Astrocyte of the cerebellum (primary cell): ENCODE results near the gene GYPE.
"Not testable (repeated sequence)": the region's sequence is repeated elsewhere in the genome, so short reads cannot be mapped to it uniquely, and the experiment has no call there.

Source experiments
- DNase-seq: peaks from one replicate; pipeline ENCODE4 v3.0.0-alpha.2; 2011; ENCODE audit warnings: low read depth
- H3K4me3 ChIP-seq: 2 replicates; pipeline ENCODE4 v1.5.1; 2011; ENCODE audit warnings: mild to moderate bottlenecking, low read depth, low read length, moderate library complexity
- CTCF ChIP-seq: IDR thresholded peaks from 2 replicates; pipeline ENCODE4 v1.5.1; 2012; ENCODE audit warnings: low read length, low read depth, moderate library complexity, mild to moderate bottlenecking; ENCODE audit errors: missing control alignments
- in situ Hi-C: cut with HindIII; loops from 2 replicates; pipeline ENCODE4 v1.10.0; 2017; ENCODE audit warnings: low sequenced_read_pairs

GYPE gene

GRCh38 chr4:143905440-143905839, at the start of gene GYPE:
Gene GYPE, minus strand, starts transcription at chr4:143905559. Its CDS starts 52 bp downstream, at chr4:143905507.
- DNase-seq, in situ Hi-C loops, H3K4me3 ChIP-seq: not testable (repeated sequence)

GRCh38 chr4:143951458-143951972, 46.2 kb upstream of the GYPE start:
- DNase-seq, in situ Hi-C loops, H3K4me3 ChIP-seq: not testable (repeated sequence)

- DNase-seq, in situ Hi-C loops, H3K4me3 ChIP-seq: not testable (repeated sequence)
These were observed 45.6 kb upstream of the GYPE start for GRCh38 chr4:143950967-143951366.

DNA sequence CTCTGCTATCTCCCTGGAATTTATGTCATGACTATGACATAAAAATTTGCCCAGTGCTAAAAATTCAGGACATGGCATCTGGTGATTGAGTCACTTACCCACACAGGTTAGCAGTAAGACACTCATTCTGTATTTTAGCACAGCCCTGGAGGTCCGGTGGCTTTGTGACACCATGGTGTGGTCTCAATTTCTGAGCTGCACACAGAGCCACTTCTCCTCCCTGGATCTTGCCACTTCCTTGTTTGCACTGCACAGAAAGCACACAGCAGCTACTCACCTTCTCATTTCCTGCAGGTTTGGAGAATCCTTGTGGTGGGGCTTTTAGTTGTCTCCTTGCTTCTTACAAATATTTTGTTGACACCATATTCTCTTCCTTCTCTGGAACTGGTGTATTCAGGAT, 44.8 kb upstream of the GYPE start:
- in situ Hi-C loops, DNase-seq, H3K4me3 ChIP-seq: not testable (repeated sequence)

- in situ Hi-C loops, H3K4me3 ChIP-seq, DNase-seq: not testable (repeated sequence)
These were observed 42.1 kb upstream of the GYPE start for GRCh38 chr4:143947493-143947892.

DNA sequence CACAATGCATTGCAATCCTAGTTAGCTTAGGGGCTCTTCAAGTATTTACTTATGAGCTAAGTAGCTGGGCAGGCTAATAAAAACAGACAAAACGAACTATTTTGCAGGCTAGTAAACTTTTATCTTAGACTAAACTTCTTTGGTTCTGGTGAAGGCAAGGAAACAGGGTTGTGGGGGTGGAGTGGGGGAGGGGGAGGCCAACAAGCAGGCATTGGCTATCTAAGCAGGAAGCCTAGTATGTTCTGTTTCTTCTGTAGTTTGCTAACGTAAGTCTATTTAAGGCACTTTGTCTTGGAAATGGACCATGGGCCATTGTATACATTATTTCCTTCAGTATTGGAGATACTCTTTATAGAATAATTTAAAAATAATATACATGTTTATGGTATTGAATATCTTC, 35.3 kb upstream of the GYPE start:
- in situ Hi-C loops, H3K4me3 ChIP-seq, DNase-seq: not testable (repeated sequence)

GRCh38 chr4:143939528-143939927, 34.2 kb upstream of the GYPE start:
- no peak for DNase-seq
- no peak overlapping the region for H3K4me3 ChIP-seq
- in situ Hi-C loops: no loop called here
- no peak for TF ChIP-seq CTCF

- H3K4me3 ChIP-seq, in situ Hi-C loops, DNase-seq: not testable (repeated sequence)
These were observed 33.5 kb upstream of the GYPE start for GRCh38 chr4:143938890-143939289.

DNA sequence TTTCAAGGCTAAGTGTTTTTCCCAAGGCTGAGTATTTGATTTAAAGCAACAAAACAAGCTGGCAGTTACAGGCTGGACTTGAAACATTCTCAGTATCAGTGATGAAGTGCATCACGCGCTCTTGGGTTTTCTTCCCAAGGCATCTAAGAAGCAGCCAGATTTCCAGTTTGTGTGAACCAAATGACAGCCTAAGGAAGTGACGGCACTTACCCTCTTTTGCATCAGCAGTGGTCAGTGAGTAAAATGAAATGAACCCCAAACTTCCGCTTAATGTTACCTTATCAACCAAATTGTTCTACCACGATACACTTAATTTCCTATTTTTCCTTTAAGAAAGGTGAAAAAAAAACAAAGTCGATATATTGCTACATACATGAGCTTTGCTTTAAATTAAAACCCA, 15.8 kb upstream of the GYPE start:
- H3K4me3 ChIP-seq: no peak overlapping the region
- in situ Hi-C loops: no loop called here

GRCh38 chr4:143916485-143916884, 11.1 kb upstream of the GYPE start:
- DNase-seq, in situ Hi-C loops, H3K4me3 ChIP-seq: not testable (repeated sequence)

More for the DNA sequence above, 15.8 kb upstream of the GYPE start:
- TF ChIP-seq CTCF: no peak
- DNase-seq: no peak

DNA sequence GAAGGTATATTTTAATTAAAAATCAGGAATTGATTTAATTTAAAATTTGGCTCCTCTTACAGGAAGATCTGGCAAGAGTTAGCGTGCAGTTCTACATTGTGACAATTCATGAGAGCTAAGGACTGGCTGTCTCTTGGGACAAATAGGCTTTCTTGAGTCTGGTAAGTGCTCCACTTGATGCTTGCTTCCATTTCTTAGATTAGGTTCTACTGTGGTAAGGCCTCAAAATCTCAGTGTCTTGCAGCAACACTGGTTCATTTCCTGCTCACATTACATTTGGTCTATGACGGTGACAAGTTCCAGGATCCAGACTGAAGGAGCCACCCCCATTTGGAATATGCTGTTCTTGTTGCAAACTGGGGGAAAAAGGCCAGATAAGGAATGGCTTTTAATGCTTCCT, 7.1 kb upstream of the GYPE start:
- in situ Hi-C loops, DNase-seq: not testable (repeated sequence)
- H3K4me3 ChIP-seq: peak overlapping the region; percentile 32

DNA sequence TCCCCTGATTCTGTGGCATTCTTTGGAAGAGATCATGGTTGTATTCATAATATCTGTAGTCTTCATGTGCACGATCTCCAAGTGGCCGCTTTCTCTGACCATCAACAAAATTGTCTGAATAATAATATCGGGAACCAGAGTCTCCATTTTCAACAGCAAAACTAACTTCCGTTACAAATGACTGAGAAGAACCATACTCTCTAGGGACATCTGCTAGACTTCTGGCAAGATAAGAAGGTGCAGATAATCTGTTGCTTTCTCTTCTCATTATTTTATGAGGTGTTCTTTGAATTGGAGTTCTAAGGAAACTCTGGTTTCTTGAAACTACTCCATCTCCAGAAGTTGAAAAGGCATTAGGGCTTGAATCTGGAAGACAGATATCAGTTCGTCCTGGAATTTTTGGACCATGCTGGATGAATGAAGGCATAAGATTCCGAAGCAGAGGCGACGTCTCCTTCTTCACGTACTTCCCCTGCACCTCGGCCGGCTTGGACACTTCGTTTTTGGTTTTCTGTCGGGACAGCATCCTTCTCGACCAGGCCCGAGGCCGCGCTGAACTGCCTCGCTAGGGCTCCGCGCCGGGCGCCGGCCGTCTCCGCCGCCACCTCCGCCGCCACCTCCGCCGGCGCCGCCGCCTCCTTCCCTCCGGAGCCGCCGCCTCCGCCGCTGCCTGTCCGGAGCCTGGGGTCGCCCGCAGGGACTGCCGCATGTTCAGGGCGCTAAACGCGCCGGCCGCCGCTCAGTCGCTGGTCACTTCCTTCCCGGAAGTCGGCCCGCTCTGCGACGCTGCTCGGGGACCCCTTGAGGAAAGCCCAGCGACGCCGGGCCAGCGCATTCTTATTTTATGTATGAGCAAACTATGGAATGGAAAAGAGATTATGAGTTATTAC, 6.4 kb upstream of the GYPE start:
- in situ Hi-C loops, DNase-seq: not testable (repeated sequence)
- H3K4me3 ChIP-seq: peak overlapping the region; percentile 32

DNA sequence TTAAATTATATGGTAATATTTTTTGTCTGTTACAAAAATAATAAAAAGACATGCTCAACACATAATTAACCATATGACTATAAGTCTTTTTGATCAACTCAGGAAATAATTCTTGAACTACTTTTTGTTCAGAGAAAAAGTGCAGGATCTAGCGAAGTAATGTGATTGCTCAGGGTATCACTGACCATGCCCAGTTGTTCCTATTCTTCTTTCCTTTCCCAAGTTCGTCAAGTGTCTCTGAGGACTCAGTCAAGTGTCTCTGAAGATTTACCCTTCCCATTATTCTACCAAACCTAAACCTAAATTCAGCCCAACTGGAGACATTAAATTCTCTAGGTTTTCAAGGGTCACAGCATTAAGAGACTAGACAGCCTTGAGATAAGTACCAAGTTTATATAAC, 5.5 kb upstream of the GYPE start:
- DNase-seq, in situ Hi-C loops, H3K4me3 ChIP-seq: not testable (repeated sequence)
